GM18861 (cell line): ENCODE measurements around the gene OLFM4.

Experiments used
- ATAC-seq: cut with Tn5 transposase; IDR thresholded peaks from one replicate; pipeline ENCODE4 v1.9.1; 2021; ENCODE audit not compliant: unreplicated experiment

Gene OLFM4

DNA sequence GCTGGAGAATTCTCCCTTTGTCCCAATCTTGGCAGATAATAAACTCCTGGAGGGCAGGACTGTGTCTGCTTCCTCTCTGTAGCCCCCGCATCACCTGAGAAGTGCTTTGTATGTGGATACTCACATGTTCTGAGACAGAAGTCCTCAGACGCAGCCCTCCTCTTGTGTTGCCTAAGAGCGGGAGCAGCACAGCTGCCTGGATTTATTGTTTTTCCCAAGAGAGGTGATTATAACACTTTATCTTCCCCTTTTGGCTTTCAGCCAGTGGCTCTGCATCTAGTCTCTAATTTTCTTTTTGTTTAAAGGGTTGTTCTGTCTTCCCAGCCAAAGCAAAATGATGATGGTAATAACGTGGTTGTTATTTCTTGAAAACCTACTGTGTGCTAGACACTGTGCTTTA is 36.1 kb downstream of the OLFM4 start:
- ATAC-seq, result no peak

DNA sequence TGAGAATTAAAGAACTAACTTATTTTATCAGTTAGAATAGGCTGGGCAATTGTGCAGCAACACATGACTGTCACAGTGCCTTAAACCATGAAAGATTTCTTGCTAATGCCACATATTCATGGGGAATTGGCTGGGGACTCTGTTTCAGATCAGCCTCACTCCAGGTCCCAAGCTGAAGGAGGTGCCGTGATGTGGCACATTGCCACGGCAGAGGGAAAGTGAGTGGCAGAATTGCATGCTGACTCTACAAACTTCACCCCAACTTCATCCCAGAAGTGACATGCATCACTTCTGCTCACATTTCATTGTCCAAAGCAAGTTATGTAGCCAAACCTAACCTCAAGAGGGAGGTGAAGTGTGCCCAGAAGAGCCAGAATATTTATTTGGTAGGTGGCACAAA is 37.8 kb downstream of the OLFM4 start:
- ATAC-seq, result no peak

DNA sequence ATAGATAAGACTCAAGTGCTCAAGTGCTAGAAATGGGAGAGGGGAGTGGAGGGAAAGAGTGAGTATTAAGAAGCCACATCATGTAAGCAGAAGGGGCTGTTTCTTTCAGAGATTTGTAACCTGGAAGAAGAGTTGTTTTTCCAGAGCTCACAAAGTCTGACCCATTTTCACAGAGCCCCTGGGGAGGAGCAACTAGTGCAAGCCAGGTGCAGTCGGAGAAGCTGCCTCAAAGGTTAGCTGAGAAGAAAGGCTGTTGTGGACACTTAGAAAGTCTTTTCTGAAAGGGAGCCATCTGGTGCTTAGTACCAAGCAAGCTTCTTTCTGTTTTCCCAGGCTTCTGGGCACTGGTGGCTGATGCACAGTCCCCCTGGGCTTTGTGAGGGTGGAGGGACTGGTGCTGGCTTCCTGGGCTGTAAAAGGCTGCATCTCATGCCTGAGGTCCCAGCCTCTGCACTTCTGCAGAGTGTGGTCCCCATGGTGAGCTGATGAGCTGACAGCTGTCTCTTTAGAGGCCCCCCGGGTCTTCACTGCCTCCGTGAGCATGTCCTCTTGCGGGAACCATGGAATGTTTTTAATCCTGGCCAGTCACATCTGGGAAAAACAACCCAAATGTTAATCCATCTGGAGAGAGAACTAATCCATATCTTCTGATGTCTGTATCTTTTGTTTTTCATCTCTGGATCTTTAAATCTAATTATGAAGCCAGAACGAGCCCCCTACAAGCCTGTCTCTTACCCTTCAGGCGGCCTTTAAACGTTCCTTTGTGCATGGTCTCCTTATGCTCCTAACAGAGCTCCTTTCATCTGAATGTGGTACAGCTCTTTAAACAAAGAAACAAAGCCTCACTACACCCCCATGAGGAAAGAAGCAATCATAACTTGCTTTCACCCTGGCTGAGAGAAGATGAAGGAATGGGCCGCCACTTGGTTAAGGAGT is 40.2 kb downstream of the OLFM4 start:
- ATAC-seq, result no peak

DNA sequence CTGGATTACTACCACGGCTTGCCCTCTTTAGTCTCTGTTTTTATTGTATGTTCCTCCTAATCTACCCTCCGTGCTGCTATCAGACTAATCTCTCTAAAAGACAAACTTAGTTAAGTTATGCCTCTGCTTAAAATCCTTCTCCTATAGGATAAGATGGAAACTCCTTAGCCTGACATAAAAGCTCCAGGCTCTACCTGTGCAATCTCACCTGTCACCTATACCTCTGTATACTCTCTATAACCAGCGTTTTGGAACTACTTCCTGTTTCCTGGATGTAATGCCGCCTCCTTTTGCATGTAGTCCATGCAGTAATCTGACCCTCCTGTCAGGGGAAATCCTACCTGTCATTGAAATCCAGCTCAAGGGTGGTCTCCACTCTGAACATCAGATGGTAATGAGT is 41.2 kb downstream of the OLFM4 start:
- no peak for ATAC-seq

DNA sequence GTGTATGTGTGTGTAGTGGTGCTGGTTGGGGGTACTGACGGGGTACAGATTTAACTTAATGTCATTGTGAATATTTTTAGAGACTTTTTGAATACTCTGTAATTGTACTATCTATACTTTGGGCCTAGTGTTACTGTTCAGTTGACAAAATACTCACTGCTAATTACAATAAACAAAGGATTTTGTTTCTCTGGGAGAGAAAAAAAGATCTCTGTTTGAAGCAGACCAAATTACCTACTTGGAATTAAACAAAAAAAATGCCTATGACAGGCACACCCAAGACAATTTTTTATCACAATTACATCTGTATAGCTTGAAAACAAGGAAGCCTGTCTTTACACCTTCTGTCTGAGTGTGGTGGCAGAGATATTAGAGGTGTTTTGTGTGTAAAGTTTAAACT is 45.1 kb downstream of the OLFM4 start:
- no peak for ATAC-seq

DNA sequence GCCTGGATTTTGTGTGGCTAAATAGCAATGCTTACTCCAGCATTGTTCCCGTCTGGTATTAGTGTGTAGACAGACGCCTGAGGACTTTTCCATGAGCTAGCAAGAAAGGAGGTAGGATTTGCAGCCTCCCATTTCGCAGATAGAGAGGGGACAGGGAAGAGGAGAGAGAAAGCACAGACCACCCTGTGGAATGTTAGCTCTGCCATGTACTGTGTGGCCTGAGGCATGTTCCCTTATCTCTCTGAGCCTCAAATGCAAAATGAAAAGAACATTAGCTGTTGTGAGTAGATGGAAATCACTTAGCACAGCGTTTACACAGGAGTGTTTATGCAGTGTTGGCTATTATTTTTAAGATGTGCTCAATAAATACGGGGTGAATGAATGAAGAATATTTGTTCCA is 45.5 kb downstream of the OLFM4 start:
- ATAC-seq, result no peak

DNA sequence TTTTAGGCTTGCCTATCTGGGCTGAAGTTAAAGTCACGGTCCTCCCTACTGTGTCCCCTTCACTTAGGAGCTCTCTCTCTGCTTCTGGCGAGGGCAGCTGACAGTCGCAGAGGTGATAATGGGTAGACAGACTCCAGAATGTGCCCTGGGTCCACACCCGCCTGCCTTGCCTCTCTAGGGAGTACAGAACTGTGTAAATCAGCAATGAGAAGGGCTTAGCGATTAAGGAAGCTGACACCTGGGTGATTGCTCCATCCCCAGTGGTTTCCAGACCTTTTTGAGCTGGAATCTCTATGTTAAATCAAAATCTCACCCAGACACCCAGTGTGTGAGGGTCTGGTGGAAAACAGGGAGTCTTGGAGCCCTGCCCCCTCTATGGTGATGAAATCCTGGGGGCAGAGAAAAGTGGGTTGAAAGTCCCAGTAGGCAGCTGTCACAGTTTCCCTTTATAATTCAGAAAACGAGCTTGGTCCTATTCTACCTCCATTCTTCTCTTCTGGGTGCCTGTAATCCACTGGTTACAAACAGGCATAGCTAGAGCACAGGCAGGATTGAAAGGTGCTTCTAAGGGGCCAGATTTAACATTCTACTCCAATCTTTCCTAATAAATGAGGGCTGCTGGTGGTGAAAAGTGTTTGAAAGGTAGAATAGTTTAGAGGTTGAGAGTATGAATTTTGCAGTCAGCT is 46.9 kb downstream of the OLFM4 start:
- no peak for ATAC-seq

DNA sequence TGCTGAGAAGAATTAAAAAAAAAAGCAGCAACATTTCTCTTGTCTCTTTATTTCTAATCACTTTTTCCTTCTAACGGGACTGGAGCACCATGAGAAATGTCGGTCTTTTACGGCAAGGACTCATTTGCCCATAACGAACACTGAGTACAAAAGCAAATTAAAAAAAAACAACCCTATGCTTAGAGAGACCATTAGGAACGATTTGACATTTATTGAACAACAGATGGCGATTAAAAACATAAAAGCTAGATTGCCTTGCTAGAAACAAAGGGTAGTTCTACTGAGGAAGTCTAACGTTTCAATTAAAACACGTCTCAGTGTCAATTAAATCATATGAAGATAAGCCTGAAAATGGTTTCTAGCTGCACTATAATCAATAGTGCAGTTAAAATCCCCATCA is 51.1 kb downstream of the OLFM4 start:
- ATAC-seq, result no peak

DNA sequence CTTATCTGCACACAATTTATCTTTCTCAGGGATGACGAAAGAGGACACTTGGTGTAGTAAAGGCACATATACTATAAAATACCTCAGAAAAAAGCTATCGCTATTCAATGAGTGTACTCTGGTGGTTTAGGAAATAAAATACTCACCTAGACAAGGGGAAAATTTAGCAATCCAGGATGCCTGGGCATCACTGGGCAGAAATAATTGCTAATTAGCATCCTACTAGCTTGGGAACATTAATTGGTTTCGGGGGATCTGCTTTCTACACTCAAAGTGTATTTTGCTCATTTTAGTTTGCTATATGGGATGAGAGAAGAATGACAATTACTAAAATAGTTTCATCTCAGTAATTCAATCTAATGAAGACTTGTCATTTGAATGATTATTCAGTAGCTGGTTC is 60.3 kb downstream of the OLFM4 start:
- no peak for ATAC-seq

DNA sequence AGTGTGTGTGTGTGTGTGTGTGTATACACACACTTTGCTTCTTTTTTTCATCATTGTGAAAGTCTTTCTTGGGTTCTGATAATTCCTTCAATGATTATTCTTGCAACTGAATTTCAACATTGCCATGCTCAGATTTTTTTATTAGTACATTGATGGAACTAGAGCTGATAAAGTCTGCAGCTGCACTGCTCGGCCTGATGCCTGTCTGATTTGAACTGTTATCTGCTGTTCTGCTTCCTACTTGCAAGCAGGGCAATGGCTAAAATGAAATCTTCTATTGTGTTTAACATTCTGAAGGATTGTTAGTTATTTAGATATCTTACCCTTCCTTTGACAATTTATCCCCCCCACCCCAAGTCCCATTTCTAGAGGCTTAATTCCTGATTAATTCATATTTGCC is 61.3 kb downstream of the OLFM4 start:
- no peak for ATAC-seq

DNA sequence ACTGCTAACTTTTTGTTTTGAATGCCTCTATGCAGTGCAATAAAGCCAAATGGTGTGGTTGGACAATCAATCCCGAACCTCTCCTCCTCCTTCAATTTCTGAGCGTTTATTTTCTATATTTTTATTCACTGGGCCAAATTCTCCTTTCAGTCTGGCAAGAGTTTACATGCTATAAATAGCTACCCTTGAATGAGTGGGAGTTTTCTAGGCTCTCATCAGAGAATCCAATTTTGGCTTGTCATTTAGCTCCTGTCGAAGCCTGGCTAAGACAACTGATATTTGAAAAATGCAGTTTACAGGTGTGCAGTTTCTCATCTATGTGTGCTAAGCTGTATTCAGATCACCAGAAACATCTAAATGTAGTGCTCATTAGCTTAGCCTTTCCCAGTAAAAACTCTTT is 61.8 kb downstream of the OLFM4 start:
- no peak for ATAC-seq

DNA sequence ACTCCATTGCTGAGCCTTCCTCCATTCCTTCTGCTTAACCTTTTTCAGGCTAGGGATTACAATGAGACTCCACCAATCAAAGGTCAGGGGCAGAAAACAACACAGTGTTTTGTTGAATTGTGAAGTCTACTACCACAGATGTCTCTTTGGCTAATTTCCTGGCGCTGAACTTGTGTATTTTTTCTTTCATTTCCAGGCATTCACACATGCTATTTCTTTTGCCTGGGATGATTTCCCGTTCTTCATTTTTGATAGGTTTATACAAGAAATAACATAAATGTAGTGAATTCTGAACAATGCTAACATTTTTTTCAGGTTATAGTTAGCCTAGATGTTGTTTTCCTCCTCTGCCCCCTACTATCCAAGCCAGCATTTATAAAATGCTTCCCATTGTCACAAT is 64.3 kb downstream of the OLFM4 start:
- no peak for ATAC-seq

DNA sequence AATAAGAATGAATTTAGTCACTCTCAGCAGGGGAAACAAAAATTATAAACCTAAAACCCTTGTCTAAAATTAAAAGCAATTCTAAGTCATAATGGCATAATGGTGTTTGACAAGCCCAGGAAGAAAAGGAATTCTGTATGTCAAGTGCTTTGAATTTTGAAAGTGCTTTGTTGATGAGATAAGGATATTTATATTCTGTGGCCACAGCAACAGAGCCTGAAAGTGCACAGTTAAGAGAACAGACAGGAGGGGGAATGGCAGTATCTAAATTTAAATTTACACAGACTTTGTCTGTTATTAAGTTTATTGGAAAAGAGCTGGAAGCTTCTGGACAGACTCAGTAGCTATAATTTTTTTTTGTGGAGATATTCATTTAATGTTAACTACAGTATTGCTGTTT is 69.8 kb downstream of the OLFM4 start:
- ATAC-seq, result no peak

DNA sequence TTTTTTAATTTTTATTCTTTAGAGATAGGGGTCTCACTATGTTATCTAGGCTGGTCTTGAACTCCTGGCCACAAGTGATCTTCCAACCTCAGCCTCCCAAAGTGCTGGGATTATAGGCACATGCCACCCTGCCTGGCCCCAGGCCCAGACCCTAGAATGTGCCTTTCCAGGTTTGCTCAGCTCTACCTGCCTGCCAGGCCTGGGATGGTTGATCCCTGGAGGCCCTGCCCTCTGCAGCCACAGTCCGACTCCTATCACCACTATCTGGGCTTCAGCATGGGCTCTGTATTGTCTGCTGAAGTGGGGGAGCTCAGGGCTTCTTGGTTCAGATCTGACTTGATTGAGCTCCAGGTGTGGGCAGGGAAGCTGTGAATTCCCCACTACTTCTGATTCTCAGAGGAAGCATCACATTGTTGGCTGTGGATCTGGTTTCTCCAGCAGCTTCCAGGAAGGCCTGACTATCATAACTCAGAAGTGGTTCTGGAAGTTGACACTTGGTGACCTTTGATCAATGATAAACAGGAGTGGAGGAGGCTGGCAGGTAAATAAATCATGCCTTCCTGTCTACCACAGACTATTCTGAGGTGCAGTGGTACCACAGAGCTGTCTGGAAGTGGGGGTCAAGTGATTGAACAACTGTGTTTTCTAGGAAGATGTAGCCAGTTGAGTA is 71.9 kb downstream of the OLFM4 start:
- ATAC-seq, result no peak
